HepG2 (cell line): Measurements from ENCODE around the gene ABHD17A. TPM values are rescaled to one million over a fixed set of nuclear protein-coding genes. Genes with fewer than 3 reads are reported as not detected.
A peak's percentile ranks its signal among the peaks of the same experiment; 100 is the strongest.

Source experiments
- ATF6 ChIP-seq: sonication (generic); formaldehyde crosslinking; conservative IDR thresholded peaks from 2 replicates; pipeline ENCODE4 v1.4.0; 2020; ENCODE audit warnings: missing genetic modification reagents
- DNMT3B ChIP-seq: conservative IDR thresholded peaks from 2 replicates; pipeline ENCODE4 v1.6.1; 2016; ENCODE audit warnings: missing biosample characterization, control low read depth
- ELF1 ChIP-seq: sonication (generic); formaldehyde crosslinking; IDR thresholded peaks from 2 replicates; pipeline ENCODE4 v1.4.0; 2020; ENCODE audit warnings: missing genetic modification reagents
- ELF3 ChIP-seq: IDR thresholded peaks from 2 replicates; pipeline ENCODE4 v1.6.1; 2016; ENCODE audit warnings: missing genetic modification reagents, missing compliant biosample characterization
- GABPB1 ChIP-seq: IDR thresholded peaks from 2 replicates; pipeline ENCODE4 v1.6.1; 2016; ENCODE audit warnings: mild to moderate bottlenecking, missing genetic modification reagents, moderate library complexity, missing compliant biosample characterization
- HHEX ChIP-seq: IDR thresholded peaks from 2 replicates; pipeline ENCODE4 v1.6.1; 2016; ENCODE audit warnings: control low read depth
- HIC2 ChIP-seq: sonication (generic); formaldehyde crosslinking; IDR thresholded peaks from 2 replicates; pipeline ENCODE4 v1.9.0; 2022; ENCODE audit warnings: low read depth, missing genetic modification reagents
- HOXA7 ChIP-seq: sonication (generic); formaldehyde crosslinking; IDR thresholded peaks from 2 replicates; pipeline ENCODE4 v1.8.1; 2022; ENCODE audit warnings: mild to moderate bottlenecking, missing genetic modification reagents, moderate library complexity
- MAX ChIP-seq: IDR thresholded peaks from 2 replicates; pipeline ENCODE4 v1.6.1; 2012; ENCODE audit warnings: inconsistent platforms
- MIER2 ChIP-seq: IDR thresholded peaks from 2 replicates; pipeline ENCODE4 v1.6.1; 2016; ENCODE audit warnings: missing biosample characterization, missing genetic modification reagents
- NR0B2 ChIP-seq: sonication (generic); formaldehyde crosslinking; IDR thresholded peaks from 2 replicates; pipeline ENCODE4 v1.4.0; 2020; ENCODE audit warnings: mild to moderate bottlenecking, missing genetic modification reagents
- PITX1 ChIP-seq: sonication (generic); formaldehyde crosslinking; IDR thresholded peaks from 2 replicates; pipeline ENCODE4 v1.5.1; 2020; ENCODE audit warnings: mild to moderate bottlenecking, missing genetic modification reagents
- POLR2G ChIP-seq: fragments of 200-400 bp; formaldehyde crosslinking; IDR thresholded peaks from 2 replicates; pipeline ENCODE4 v1.6.1; 2018; ENCODE audit warnings: mild to moderate bottlenecking, low read depth, low read length, moderate library complexity
- RAD51 ChIP-seq: fragments of 450-650 bp; IDR thresholded peaks from 2 replicates; pipeline ENCODE4 v1.6.1; 2016; ENCODE audit warnings: borderline replicate concordance
- RFX5 ChIP-seq: IDR thresholded peaks from 2 replicates; pipeline ENCODE4 v1.6.1; 2011; ENCODE audit warnings: low read depth, low read length, improper control_type of control experiment
- SIX1 ChIP-seq: sonication (generic); formaldehyde crosslinking; IDR thresholded peaks from 2 replicates; pipeline ENCODE4 v1.4.0; 2020; ENCODE audit warnings: missing genetic modification reagents, borderline replicate concordance
- SMAD1 ChIP-seq: sonication (generic); formaldehyde crosslinking; IDR thresholded peaks from 2 replicates; pipeline ENCODE4 v1.4.0; 2020; ENCODE audit warnings: missing genetic modification reagents, low read depth, mild to moderate bottlenecking, borderline replicate concordance
- SOX5 ChIP-seq: IDR thresholded peaks from 2 replicates; pipeline ENCODE4 v1.6.1; 2016; ENCODE audit warnings: borderline replicate concordance
- THRA ChIP-seq: sonication (generic); formaldehyde crosslinking; IDR thresholded peaks from 2 replicates; pipeline ENCODE4 v1.4.0; 2020; ENCODE audit warnings: missing genetic modification reagents, borderline replicate concordance
- ZNF543 ChIP-seq: sonication (generic); formaldehyde crosslinking; IDR thresholded peaks from 2 replicates; pipeline ENCODE4 v1.4.0; 2020; ENCODE audit warnings: mild to moderate bottlenecking, missing genetic modification reagents
- ZNF552 ChIP-seq: sonication (generic); formaldehyde crosslinking; IDR thresholded peaks from 2 replicates; pipeline ENCODE4 v1.9.0; 2022; ENCODE audit warnings: missing genetic modification reagents, mild to moderate bottlenecking, borderline replicate concordance
- ZNF816 ChIP-seq: sonication (generic); formaldehyde crosslinking; IDR thresholded peaks from 2 replicates; pipeline ENCODE4 v1.8.0; 2022; ENCODE audit warnings: missing genetic modification reagents, mild to moderate bottlenecking, borderline replicate concordance
- ZNF891 ChIP-seq: sonication (generic); formaldehyde crosslinking; IDR thresholded peaks from 2 replicates; pipeline ENCODE4 v1.5.0; 2020; ENCODE audit warnings: mild to moderate bottlenecking, missing genetic modification reagents
- ZSCAN21 ChIP-seq: sonication (generic); formaldehyde crosslinking; IDR thresholded peaks from 2 replicates; pipeline ENCODE4 v1.8.0; 2022; ENCODE audit warnings: mild to moderate bottlenecking, missing genetic modification reagents, moderate library complexity, borderline replicate concordance
- polyA plus RNA-seq, 8 experiments: library from polyadenylated mRNA; depleted of rRNA in 3 of 8; stranded (reverse) in 7 of 8; unstranded in 1 of 8; fragments of >200 nt; fragmentation: Illumina TruSeq in 4 of 8; extraction: Trizol in 4 of 8; gene quantifications; 2 replicates each; pipeline versions ENCODE4 v1.2.1 to v1.2.3, GENCODE V29; 2011 to 2016; ENCODE audit warnings: low read depth in 4 of 8, missing spikeins in 1 of 8, mixed read lengths in 1 of 8; ENCODE audit not compliant: insufficient read depth in 1 of 8
- total RNA-seq, 5 experiments: library from RNA; depleted of rRNA; stranded (reverse); fragments of >200 nt; fragmentation: Illumina TruSeq; extraction: Trizol; gene quantifications; 2 replicates each; pipeline ENCODE4 v1.2.3, GENCODE V29; 2016; ENCODE audit warnings: low read depth in 1 of 5

Gene ABHD17A
- total and polyA plus RNA-seq, 2 of the 13 experiments (the other 11 are each of a cell fraction or from before 2014, with no cell fraction given), result 27.7 to 40.8 TPM

- TF ChIP-seq ZNF543 (0 out of 2 replicates have a peak, but pooled peaks have one; percentile 21), ZNF816 (CRISPR knock-in tag) (peak; percentile 75; the same call in 1 of the 2 replicates), HOXA7 (no peak), MAX (peak; percentile 100), PITX1 (CRISPR knock-in tag) (peak; percentile 57; the same call in 1 of the 2 replicates), ZNF891 (CRISPR knock-in tag) (no peak; the same call in 1 of the 2 replicates), ZSCAN21 (CRISPR knock-in tag) (peak; percentile 59; the same call in 1 of the 2 replicates), ZNF552 (CRISPR knock-in tag) (peak; percentile 57; the same call in 1 of the 2 replicates), NR0B2 (CRISPR knock-in tag) (peak; percentile 95; the same call in 1 of the 2 replicates), GABPB1 (CRISPR knock-in tag) (peak; percentile 76), HIC2 (0 out of 2 replicates have a peak, but pooled peaks have one; percentile 35), RFX5 (no peak), SIX1 (no peak), RAD51 (peak; percentile 46; the same call in 1 of the 2 replicates), SOX5 (CRISPR knock-in tag) (peak; percentile 28; the same call in 1 of the 2 replicates), MIER2 (CRISPR knock-in tag) (no peak), ELF1 (peak; percentile 60), HHEX (CRISPR knock-in tag) (no peak), ATF6 (CRISPR knock-in tag) (no peak), DNMT3B (no peak), THRA (CRISPR knock-in tag) (peak; percentile 62; the same call in 1 of the 2 replicates), SMAD1 (CRISPR knock-in tag) (peak; percentile 37; the same call in 1 of the 2 replicates), POLR2G (peak; percentile 70), ELF3 (CRISPR knock-in tag) (peak; percentile 24)
These were observed 21.4 kb downstream of the ABHD17A start (continued) for GRCh38 chr19:1863638-1864479.
